ENCODE data around the gene ODF2. TPM values are rescaled to one million over a fixed set of nuclear protein-coding genes. Genes with fewer than 3 reads are reported as not detected.
A peak's percentile ranks its signal among the peaks of the same experiment; 100 is the strongest.
"Not testable (repeated sequence)": the region's sequence is repeated elsewhere in the genome, so short reads cannot be mapped to it uniquely, and the experiment has no call there.

ODF2 gene
- total and polyA plus RNA-seq, 7 experiments from 2014 or later: 15.7 to 52.8 (median 29.0) TPM

DNA sequence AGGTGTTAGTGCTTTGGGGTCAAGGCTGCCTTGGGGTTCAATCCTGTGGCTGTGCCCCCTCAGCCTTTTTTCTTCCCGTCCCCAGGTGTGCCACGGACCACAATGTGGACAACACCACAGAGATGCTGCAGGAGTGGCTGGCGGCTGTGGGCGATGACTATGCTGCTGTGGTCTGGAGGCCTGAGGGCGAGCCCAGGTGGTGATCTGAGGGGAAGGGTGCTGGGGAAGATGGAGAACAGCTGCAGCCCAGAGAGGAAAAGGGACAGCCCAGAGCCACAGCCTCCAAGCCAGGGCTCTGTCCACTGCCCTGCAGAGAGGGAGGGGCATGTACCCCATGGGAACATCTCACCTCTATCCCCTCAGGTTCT, 33.0 kb upstream of the ODF2 start:
- H3K9me3 ChIP-seq (ENCODE audit: control insufficient read depth in 2 of 3, low read length in 3 of 3): no peaks in the 10 kb centered on the region
- H3K4me3 Mint-ChIP-seq: peak overlapping the region in 1 of 10 donors; percentile 29
- H3K36me3 Mint-ChIP-seq: no peaks in the 10 kb centered on the region
- H3K27me3 ChIP-seq (ENCODE audit: control insufficient read depth in 2 of 2, insufficient read depth in 2 of 2, low read length in 2 of 2): peaks cover 5 to 7% of the 10 kb centered on the region in 2 donors
- H3K36me3 ChIP-seq (ENCODE audit: control insufficient read depth in 2 of 3, insufficient read depth in 3 of 3, low read length in 3 of 3): no peaks in the 10 kb centered on the region
- H3K9me3 Mint-ChIP-seq: peaks cover 0 to 2% (median 0%) of the 10 kb centered on the region in 11 donors
- CTCF ChIA-PET: interaction anchor here (4.3 kb wide), 1 partner anchor 60 kb away, joined by 23 read pairs; no protein-coding TSS in a partner anchor
- peaks cover 5 to 13% (median 11%) of the 10 kb centered on the region in 7 donors for H3K4me1 Mint-ChIP-seq
- H3K4me3 ChIP-seq (ENCODE audit: low read length): no peak overlapping the region
- peaks cover 8 to 9% of the 10 kb centered on the region in 2 donors for H3K4me1 ChIP-seq (ENCODE audit: control insufficient read depth in 2 of 2, insufficient read depth in 2 of 2, low read length in 2 of 2)
- H3K27me3 Mint-ChIP-seq: peaks cover 0 to 32% (median 6%) of the 10 kb centered on the region in 5 donors
- no peak overlapping the region for H3K27ac ChIP-seq (ENCODE audit: low read depth, low read length)
- intact Hi-C loops (cut with micrococcal nuclease): no loop called here
- POLR2A ChIA-PET: no interaction called here
- DNase-seq: no peak
- ATAC-seq: no peak
- no peak overlapping the region for H3K27ac Mint-ChIP-seq

- H3K9me3 Mint-ChIP-seq; DNase-seq; H3K4me3 ChIP-seq (ENCODE audit: low read length); CTCF ChIA-PET; H3K27me3 ChIP-seq (ENCODE audit: control insufficient read depth in 2 of 2, insufficient read depth in 2 of 2, low read length in 2 of 2); POLR2A ChIA-PET; H3K4me1 ChIP-seq (ENCODE audit: control insufficient read depth in 2 of 2, insufficient read depth in 2 of 2, low read length in 2 of 2); H3K27ac ChIP-seq (ENCODE audit: low read depth, low read length); H3K36me3 ChIP-seq (ENCODE audit: control insufficient read depth in 2 of 3, insufficient read depth in 3 of 3, low read length in 3 of 3); ATAC-seq; intact Hi-C loops (cut with micrococcal nuclease); H3K27ac Mint-ChIP-seq; H3K36me3 Mint-ChIP-seq; H3K9me3 ChIP-seq (ENCODE audit: control insufficient read depth in 2 of 3, low read length in 3 of 3); H3K4me3 Mint-ChIP-seq: not testable (repeated sequence)
- Mint-ChIP-seq H3K4me1 (peaks cover 5 to 13% (median 11%) of the 10 kb centered on the region in 7 donors), H3K27me3 (peaks cover 0 to 28% (median 5%) of the 10 kb centered on the region in 5 donors)
Measured at GRCh38 chr9:128423356-128423755, 32.5 kb upstream of the ODF2 start.

DNA sequence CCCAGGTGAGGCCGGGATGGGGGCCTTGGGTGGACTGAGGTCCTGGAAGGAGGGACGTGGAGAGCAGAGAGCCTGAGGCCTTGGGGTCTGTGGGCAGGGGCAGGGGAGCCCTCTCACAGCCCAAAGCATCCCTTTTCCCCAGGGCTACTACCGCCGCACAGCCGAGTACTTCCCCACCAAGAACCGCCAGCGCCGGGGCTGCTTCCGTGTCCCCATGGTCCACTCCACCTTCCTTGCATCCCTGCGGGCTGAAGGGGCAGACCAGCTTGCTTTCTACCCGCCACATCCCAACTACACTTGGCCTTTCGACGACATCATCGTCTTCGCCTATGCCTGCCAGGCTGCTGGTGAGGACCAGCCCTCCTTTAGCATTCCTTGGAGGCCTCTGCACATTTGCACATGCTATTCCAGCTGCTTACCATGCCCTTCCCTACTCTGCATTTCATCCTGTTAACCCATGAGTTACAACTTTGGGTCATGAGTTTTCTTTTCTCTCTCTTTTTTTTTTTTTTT, 31.5 kb upstream of the ODF2 start:
- peaks cover 0 to 21% (median 0%) of the 10 kb centered on the region in 5 donors for H3K27me3 Mint-ChIP-seq
- H3K9me3 Mint-ChIP-seq: peaks cover 0 to 2% (median 0%) of the 10 kb centered on the region in 11 donors
- H3K4me3 ChIP-seq (ENCODE audit: low read length): no peak overlapping the region
- DNase-seq (no peak), ATAC-seq (no peak)
- no peak overlapping the region for H3K27ac ChIP-seq (ENCODE audit: low read depth, low read length)
- no peak overlapping the region for H3K27ac Mint-ChIP-seq
- intact Hi-C loops (cut with micrococcal nuclease): no loop called here
- CTCF ChIA-PET: interaction anchor here (0.7 kb wide), 1 partner anchor 568 kb away, joined by 3 read pairs; no protein-coding TSS in a partner anchor
- H3K36me3 Mint-ChIP-seq: no peaks in the 10 kb centered on the region
- H3K4me1 ChIP-seq (ENCODE audit: control insufficient read depth in 2 of 2, insufficient read depth in 2 of 2, low read length in 2 of 2): peaks cover 3 to 4% of the 10 kb centered on the region in 2 donors
- H3K27me3 ChIP-seq (ENCODE audit: control insufficient read depth in 2 of 2, insufficient read depth in 2 of 2, low read length in 2 of 2): peaks cover 1 to 2% of the 10 kb centered on the region in 2 donors
- POLR2A ChIA-PET: no interaction called here
- peaks cover 1 to 7% (median 7%) of the 10 kb centered on the region in 7 donors for H3K4me1 Mint-ChIP-seq
- H3K4me3 Mint-ChIP-seq: peak overlapping the region in 1 of 10 donors; percentile 42
- H3K9me3 ChIP-seq (ENCODE audit: control insufficient read depth in 2 of 3, low read length in 3 of 3): no peaks in the 10 kb centered on the region
- H3K36me3 ChIP-seq (ENCODE audit: control insufficient read depth in 2 of 3, insufficient read depth in 3 of 3, low read length in 3 of 3): no peaks in the 10 kb centered on the region

DNA sequence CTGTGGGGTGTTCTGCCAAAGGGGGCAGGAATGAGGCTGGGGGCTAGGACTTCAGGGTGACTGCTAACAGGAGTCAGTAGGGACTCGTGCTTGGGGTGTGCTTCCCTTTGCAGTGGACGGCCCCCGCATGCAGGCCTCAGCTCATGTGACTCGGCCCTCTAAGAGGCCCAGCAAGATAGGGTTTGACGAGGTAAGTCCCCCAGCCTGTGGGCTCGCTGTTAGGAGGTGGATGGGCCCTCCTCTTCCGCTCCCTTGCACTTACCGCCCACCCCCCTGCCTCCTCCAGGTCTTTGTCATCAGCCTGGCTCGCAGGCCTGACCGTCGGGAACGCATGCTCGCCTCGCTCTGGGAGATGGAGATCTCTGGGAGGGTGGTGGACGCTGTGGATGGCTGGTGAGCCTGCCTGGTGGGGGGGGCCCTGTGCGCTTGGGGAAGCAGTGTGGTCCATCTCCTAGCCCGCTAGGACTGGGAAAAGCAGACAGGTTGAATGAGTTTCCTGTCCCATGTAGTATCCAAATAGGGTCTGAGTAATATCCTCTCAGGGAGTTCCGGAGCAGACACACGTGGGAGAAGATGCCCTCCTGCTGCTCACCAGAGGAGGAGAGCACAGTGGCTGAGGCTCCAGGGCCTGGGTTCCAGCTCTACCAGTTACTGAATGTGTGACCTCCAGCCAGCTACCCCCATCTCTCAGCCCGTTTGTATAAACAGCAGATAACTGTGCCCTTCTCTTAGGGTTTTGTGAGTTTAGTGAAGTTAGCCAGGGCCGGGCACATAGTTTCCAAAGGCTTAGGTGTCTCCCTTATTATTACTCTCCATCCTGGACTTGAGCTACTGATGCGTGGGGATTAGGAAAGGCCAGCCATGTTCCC, 26.9 kb upstream of the ODF2 start:
- intact Hi-C loops (cut with micrococcal nuclease): no loop called here
- ChIA-PET CTCF (no interaction called here), POLR2A (no interaction called here)
- H3K9me3 Mint-ChIP-seq: peaks cover 0 to 2% (median 0%) of the 10 kb centered on the region in 11 donors
- H3K36me3 Mint-ChIP-seq: no peaks in the 10 kb centered on the region
- no peaks in the 10 kb centered on the region for H3K27me3 Mint-ChIP-seq
- H3K4me3 Mint-ChIP-seq: no peak overlapping the region
- H3K27ac Mint-ChIP-seq: no peak overlapping the region
- H3K4me3 ChIP-seq (ENCODE audit: low read length): no peak overlapping the region
- DNase-seq: no peak
- H3K36me3 ChIP-seq (ENCODE audit: control insufficient read depth in 2 of 3, insufficient read depth in 3 of 3, low read length in 3 of 3): no peaks in the 10 kb centered on the region
- no peaks in the 10 kb centered on the region for H3K9me3 ChIP-seq (ENCODE audit: control insufficient read depth in 2 of 3, low read length in 3 of 3)
- no peak for ATAC-seq
- no peaks in the 10 kb centered on the region for H3K4me1 ChIP-seq (ENCODE audit: control insufficient read depth in 2 of 2, insufficient read depth in 2 of 2, low read length in 2 of 2)
- no peaks in the 10 kb centered on the region for H3K27me3 ChIP-seq (ENCODE audit: control insufficient read depth in 2 of 2, insufficient read depth in 2 of 2, low read length in 2 of 2)
- H3K4me1 Mint-ChIP-seq: no peaks in the 10 kb centered on the region
- H3K27ac ChIP-seq (ENCODE audit: low read depth, low read length): no peak overlapping the region

DNA sequence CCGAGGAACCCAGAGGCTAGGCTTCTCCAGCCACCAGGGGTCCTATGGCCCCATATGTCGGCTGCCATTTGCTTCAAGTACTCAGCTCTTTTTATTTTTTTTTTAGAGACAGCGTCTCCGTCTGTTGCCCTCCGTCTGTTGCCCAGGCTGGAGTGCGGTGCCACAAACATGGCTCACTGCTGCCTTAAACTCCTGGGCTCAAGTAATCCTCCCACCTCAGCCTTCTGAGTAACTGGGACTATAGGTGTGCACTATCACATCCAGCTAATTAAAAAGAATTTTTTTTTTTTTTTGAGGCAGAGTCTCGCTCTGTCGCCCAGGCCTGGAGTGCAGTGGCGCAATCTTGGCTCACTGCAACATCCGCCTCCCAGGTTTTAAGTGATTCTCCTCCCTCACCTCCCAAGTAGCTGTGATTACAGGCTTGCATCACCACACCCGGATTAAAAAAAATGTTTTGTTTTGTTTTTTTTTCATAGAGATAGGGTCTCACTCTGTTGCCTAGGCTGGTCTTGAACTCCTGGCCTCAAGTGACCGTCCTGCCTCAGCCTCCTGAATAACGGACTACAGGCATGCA, 26.2 kb upstream of the ODF2 start:
- no peak overlapping the region for H3K27ac Mint-ChIP-seq
- ChIA-PET CTCF (no interaction called here), POLR2A (no interaction called here)

DNA sequence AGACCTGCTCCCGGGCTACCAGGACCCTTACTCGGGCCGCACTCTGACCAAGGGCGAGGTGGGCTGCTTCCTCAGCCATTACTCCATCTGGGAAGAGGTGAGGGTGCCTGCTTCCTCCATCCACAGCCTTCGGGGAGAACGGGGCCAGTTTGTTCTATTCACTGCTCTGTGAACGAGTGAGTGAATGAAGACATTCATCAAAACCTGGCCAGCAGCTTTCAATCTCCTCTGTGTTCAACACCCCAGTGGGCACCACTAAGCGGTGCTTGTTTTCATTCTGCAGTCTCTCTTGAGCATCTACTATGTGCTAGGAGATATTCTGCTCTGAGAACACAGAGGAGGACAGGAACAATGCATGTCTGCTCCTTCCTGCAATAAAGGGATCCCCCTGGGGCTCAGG, 24.6 kb upstream of the ODF2 start:
- ChIA-PET CTCF (no interaction called here), POLR2A (no interaction called here)
- Histone ChIP-seq H3K4me3 (ENCODE audit: low read length) (no peak overlapping the region), H3K27me3 (ENCODE audit: control insufficient read depth in 2 of 2, insufficient read depth in 2 of 2, low read length in 2 of 2) (no peaks in the 10 kb centered on the region), H3K9me3 (ENCODE audit: control insufficient read depth in 2 of 3, low read length in 3 of 3) (no peaks in the 10 kb centered on the region), H3K4me1 (ENCODE audit: control insufficient read depth in 2 of 2, insufficient read depth in 2 of 2, low read length in 2 of 2) (no peaks in the 10 kb centered on the region), H3K27ac (ENCODE audit: low read depth, low read length) (no peak overlapping the region), H3K36me3 (ENCODE audit: control insufficient read depth in 2 of 3, insufficient read depth in 3 of 3, low read length in 3 of 3) (no peaks in the 10 kb centered on the region)
- H3K27ac Mint-ChIP-seq: no peak overlapping the region
- no peaks in the 10 kb centered on the region for H3K27me3 Mint-ChIP-seq
- H3K9me3 Mint-ChIP-seq: no peaks in the 10 kb centered on the region
- no peak overlapping the region for H3K4me3 Mint-ChIP-seq
- H3K4me1 Mint-ChIP-seq: no peaks in the 10 kb centered on the region
- no peak for DNase-seq
- no peaks in the 10 kb centered on the region for H3K36me3 Mint-ChIP-seq
- ATAC-seq: no peak
- intact Hi-C loops (cut with micrococcal nuclease): no loop called here

More for the DNA sequence above, 26.2 kb upstream of the ODF2 start:
- intact Hi-C loops (cut with micrococcal nuclease): no loop called here
- DNase-seq (no peak), ATAC-seq (no peak)
- Histone ChIP-seq H3K27me3 (ENCODE audit: control insufficient read depth in 2 of 2, insufficient read depth in 2 of 2, low read length in 2 of 2) (no peaks in the 10 kb centered on the region), H3K27ac (ENCODE audit: low read depth, low read length) (no peak overlapping the region), H3K36me3 (ENCODE audit: control insufficient read depth in 2 of 3, insufficient read depth in 3 of 3, low read length in 3 of 3) (no peaks in the 10 kb centered on the region), H3K4me3 (ENCODE audit: low read length) (no peak overlapping the region), H3K4me1 (ENCODE audit: control insufficient read depth in 2 of 2, insufficient read depth in 2 of 2, low read length in 2 of 2) (no peaks in the 10 kb centered on the region), H3K9me3 (ENCODE audit: control insufficient read depth in 2 of 3, low read length in 3 of 3) (no peaks in the 10 kb centered on the region)
- Mint-ChIP-seq H3K4me3 (no peak overlapping the region), H3K27me3 (no peaks in the 10 kb centered on the region), H3K9me3 (peaks cover 0 to 2% (median 0%) of the 10 kb centered on the region in 11 donors), H3K36me3 (no peaks in the 10 kb centered on the region), H3K4me1 (no peaks in the 10 kb centered on the region)

All from naive thymus-derived CD4-positive, alpha-beta T cell (primary cell).